Stimulated activated naive CD8-positive, alpha-beta T cell treated with anti-CD3 and anti-CD28 coated beads, Interleukin-15, amount 100 ng/mL, for 72 hours (primary cell): ENCODE data around the gene SH3TC1.
A peak's percentile ranks its signal among the peaks of the same experiment; 100 is the strongest.

Experiments
- ATAC-seq: fragments of 150-1000 bp; cut with Tn5 transposase; 2 replicates; pipeline ENCODE4 v1.10.0; 2021; ENCODE audit warnings: mild to moderate bottlenecking, moderate library complexity
- DNase-seq, 2 donors: peaks; one replicate each; pipeline ENCODE4 v3.0.0; 2021 to 2022
- H3K27ac Mint-ChIP-seq, 2 donors: one replicate each; pipeline ENCODE4 v1.8.0; 2022; ENCODE audit warnings: mild to moderate bottlenecking in 2 of 2, mixed read lengths in 2 of 2, moderate library complexity in 2 of 2
- H3K27me3 Mint-ChIP-seq: one replicate; pipeline ENCODE4 v1.8.0; 2022; ENCODE audit warnings: mixed read lengths
- H3K4me1 Mint-ChIP-seq: one replicate; pipeline ENCODE4 v1.8.0; 2022; ENCODE audit warnings: mild to moderate bottlenecking, mixed read lengths
- H3K4me3 Mint-ChIP-seq, 2 donors: one replicate each; pipeline ENCODE4 v1.8.0; 2022; ENCODE audit warnings: mild to moderate bottlenecking in 2 of 2, mixed read lengths in 2 of 2, moderate library complexity in 1 of 2
- H3K9me3 Mint-ChIP-seq, 2 donors: one replicate each; pipeline ENCODE4 v1.8.0; 2022; ENCODE audit warnings: mixed read lengths in 2 of 2

Gene SH3TC1

GRCh38 chr4:8198906-8199593, at the start of gene SH3TC1:
TSS of gene SH3TC1 (plus strand) at chr4:8199290. CDS start at chr4:8205195, 5,905 bp downstream.
- no peaks in the 10 kb centered on the region for H3K9me3 Mint-ChIP-seq
- H3K27ac Mint-ChIP-seq: peak within 1 kb of the TSS; percentile 93 to 95
- DNase-seq: peak; percentile 69 to 73
- H3K4me3 Mint-ChIP-seq: peak within 1 kb of the TSS; percentile 80 to 90
- H3K27me3 Mint-ChIP-seq: peaks cover 16% of the 10 kb centered on the region
- H3K4me1 Mint-ChIP-seq: peaks cover 64% of the 10 kb centered on the region
- peak; percentile 80 for ATAC-seq

- peaks cover 8% of the 10 kb centered on the region for H3K27me3 Mint-ChIP-seq
- H3K9me3 Mint-ChIP-seq: no peaks in the 10 kb centered on the region
- H3K4me3 Mint-ChIP-seq: no peak overlapping the region
- ATAC-seq (no peak), DNase-seq (no peak)
- no peaks in the 10 kb centered on the region for H3K4me1 Mint-ChIP-seq
- peak overlapping the region in 1 of 2 donors; percentile 86 for H3K27ac Mint-ChIP-seq
These were observed 49.4 kb upstream of the SH3TC1 start for GRCh38 chr4:8149664-8150063.

- H3K9me3 Mint-ChIP-seq: no peaks in the 10 kb centered on the region
- no peaks in the 10 kb centered on the region for H3K4me1 Mint-ChIP-seq
- H3K27me3 Mint-ChIP-seq: peaks cover 6% of the 10 kb centered on the region
- DNase-seq (no peak), ATAC-seq (no peak)
- no peak overlapping the region for H3K27ac Mint-ChIP-seq
- H3K4me3 Mint-ChIP-seq: no peak overlapping the region
These were observed 48.7 kb upstream of the SH3TC1 start for GRCh38 chr4:8150152-8151090.

GRCh38 chr4:8151165-8151650, 47.9 kb upstream of the SH3TC1 start:
- ATAC-seq (no peak), DNase-seq (no peak)
- no peaks in the 10 kb centered on the region for H3K9me3 Mint-ChIP-seq
- H3K4me3 Mint-ChIP-seq: no peak overlapping the region
- no peaks in the 10 kb centered on the region for H3K4me1 Mint-ChIP-seq
- no peak overlapping the region for H3K27ac Mint-ChIP-seq
- no peaks in the 10 kb centered on the region for H3K27me3 Mint-ChIP-seq

GRCh38 chr4:8152090-8152864, 46.8 kb upstream of the SH3TC1 start:
- ATAC-seq: no peak
- Mint-ChIP-seq H3K27ac (peak overlapping the region in 1 of 2 donors; percentile 59), H3K27me3 (peaks cover 5% of the 10 kb centered on the region), H3K4me1 (peaks cover under 1% of the 10 kb centered on the region), H3K9me3 (no peaks in the 10 kb centered on the region), H3K4me3 (no peak overlapping the region)
- DNase-seq: no peak

GRCh38 chr4:8152865-8153257, 46.2 kb upstream of the SH3TC1 start:
- Mint-ChIP-seq H3K4me3 (no peak overlapping the region), H3K9me3 (no peaks in the 10 kb centered on the region), H3K27ac (peak overlapping the region in 1 of 2 donors; percentile 59), H3K27me3 (peaks cover 10% of the 10 kb centered on the region), H3K4me1 (peaks cover 6% of the 10 kb centered on the region)
- no peak for ATAC-seq
- DNase-seq: no peak

GRCh38 chr4:8153441-8153840, 45.6 kb upstream of the SH3TC1 start:
- H3K27ac Mint-ChIP-seq: no peak overlapping the region
- H3K4me3 Mint-ChIP-seq: no peak overlapping the region
- ATAC-seq: no peak
- H3K9me3 Mint-ChIP-seq: no peaks in the 10 kb centered on the region
- peaks cover 11% of the 10 kb centered on the region for H3K27me3 Mint-ChIP-seq
- peaks cover 6% of the 10 kb centered on the region for H3K4me1 Mint-ChIP-seq
- no peak for DNase-seq

- Mint-ChIP-seq H3K27ac (no peak overlapping the region), H3K9me3 (no peaks in the 10 kb centered on the region), H3K4me1 (peaks cover 19% of the 10 kb centered on the region), H3K4me3 (no peak overlapping the region), H3K27me3 (peaks cover 24% of the 10 kb centered on the region)
- DNase-seq (no peak), ATAC-seq (no peak)
These were observed 44.0 kb upstream of the SH3TC1 start for GRCh38 chr4:8155048-8155447.

GRCh38 chr4:8155660-8156421, 43.2 kb upstream of the SH3TC1 start:
- Mint-ChIP-seq H3K27me3 (peaks cover 24% of the 10 kb centered on the region), H3K27ac (no peak overlapping the region), H3K4me3 (no peak overlapping the region), H3K9me3 (no peaks in the 10 kb centered on the region), H3K4me1 (peaks cover 20% of the 10 kb centered on the region)
- DNase-seq (no peak), ATAC-seq (no peak)

- H3K27me3 Mint-ChIP-seq: peaks cover 24% of the 10 kb centered on the region
- peaks cover 20% of the 10 kb centered on the region for H3K4me1 Mint-ChIP-seq
- DNase-seq: no peak
- H3K27ac Mint-ChIP-seq: no peak overlapping the region
- no peak overlapping the region for H3K4me3 Mint-ChIP-seq
- no peak for ATAC-seq
- no peaks in the 10 kb centered on the region for H3K9me3 Mint-ChIP-seq
These were observed 42.5 kb upstream of the SH3TC1 start for GRCh38 chr4:8156617-8157016.

- Mint-ChIP-seq H3K27ac (peak overlapping the region in 1 of 2 donors; percentile 34), H3K27me3 (peaks cover 24% of the 10 kb centered on the region), H3K4me1 (peaks cover 20% of the 10 kb centered on the region), H3K9me3 (no peaks in the 10 kb centered on the region), H3K4me3 (peak overlapping the region in 1 of 2 donors; percentile 33)
- DNase-seq (peak in 1 of 2 donors; percentile 8), ATAC-seq (no peak)
These were observed 41.6 kb upstream of the SH3TC1 start for GRCh38 chr4:8157496-8157895.

- ATAC-seq (peak; percentile 3), DNase-seq (no peak)
- Mint-ChIP-seq H3K4me1 (peaks cover 20% of the 10 kb centered on the region), H3K9me3 (no peaks in the 10 kb centered on the region), H3K4me3 (peak overlapping the region; percentile 68 to 100), H3K27ac (peak overlapping the region in 1 of 2 donors; percentile 34), H3K27me3 (peaks cover 24% of the 10 kb centered on the region)
These were observed 41.0 kb upstream of the SH3TC1 start for GRCh38 chr4:8157944-8158709.

- Mint-ChIP-seq H3K4me3 (peak within 1 kb of the TSS; percentile 96 to 100), H3K9me3 (no peaks in the 10 kb centered on the region), H3K27me3 (peaks cover 24% of the 10 kb centered on the region), H3K4me1 (peaks cover 20% of the 10 kb centered on the region), H3K27ac (peak within 1 kb of the TSS; percentile 95 to 98)
- ATAC-seq: peak; percentile 97
- peak; percentile 99 for DNase-seq
These were observed 40.2 kb upstream of the SH3TC1 start, which contains the start of gene ABLIM2 for GRCh38 chr4:8158710-8159536. TSS of gene ABLIM2 (minus strand) at chr4:8158813. CDS start at chr4:8158689, 124 bp downstream.
